Kidney (tissue), 14 donors: Measurements from ENCODE around the gene SLC1A7. TPM values are rescaled to one million over a fixed set of nuclear protein-coding genes. Genes with fewer than 3 reads are reported as not detected.

Experiments used
- DNase-seq, 5 donors: peaks; one replicate each; pipeline ENCODE4 v3.0.0-alpha.2; 2013 to 2020
- FAIRE-seq: peaks from 2 replicates; lab custom pipeline; 2012; peaks lifted over from hg19 to GRCh38; lab: Jason Lieb, UNC
- H3K27ac ChIP-seq, 2 donors: one replicate each; pipeline ENCODE4 v1.7.0; 2013; ENCODE audit warnings: low read depth in 2 of 2, low read length in 2 of 2, inconsistent platforms in 1 of 2
- H3K27me3 ChIP-seq: one replicate; pipeline ENCODE4 v1.7.1; 2013; ENCODE audit warnings: low read length, inconsistent platforms; ENCODE audit not compliant: control insufficient read depth, insufficient read depth
- H3K36me3 ChIP-seq, 3 donors: one replicate each; pipeline versions ENCODE4 v1.7.0 to v1.7.1; 2013; ENCODE audit warnings: low read length in 3 of 3, control low read depth in 1 of 3, inconsistent platforms in 1 of 3; ENCODE audit not compliant: insufficient read depth in 3 of 3, control insufficient read depth in 2 of 3
- H3K4me1 ChIP-seq, 3 donors: one replicate each; pipeline versions ENCODE4 v1.7.0 to v1.7.1; 2013; ENCODE audit warnings: low read length in 3 of 3, inconsistent platforms in 1 of 3, low read depth in 1 of 3; ENCODE audit not compliant: control insufficient read depth in 2 of 3, insufficient read depth in 2 of 3
- H3K4me3 ChIP-seq, 3 donors: one replicate each; pipeline versions ENCODE4 v1.7.0 to v1.8.1; 2013; ENCODE audit warnings: low read length in 3 of 3, control low read depth in 1 of 3, inconsistent platforms in 1 of 3
- H3K9ac ChIP-seq, 3 donors: one replicate each; pipeline versions ENCODE4 v1.7.0 to v1.7.1; 2013; ENCODE audit warnings: low read length in 3 of 3, control low read depth in 1 of 3, inconsistent platforms in 1 of 3
- H3K9me3 ChIP-seq, 3 donors: one replicate each; pipeline versions ENCODE4 v1.7.0 to v1.7.1; 2013; ENCODE audit warnings: low read length in 3 of 3, control low read depth in 1 of 3, inconsistent platforms in 1 of 3; ENCODE audit not compliant: control insufficient read depth in 2 of 3, insufficient read depth in 1 of 3
- CTCF ChIP-seq: IDR thresholded peaks from 3 replicates; pipeline ENCODE4 v1.5.1; 2012; ENCODE audit warnings: mild to moderate bottlenecking, moderate library complexity, borderline replicate concordance; ENCODE audit not compliant: insufficient read depth; ENCODE audit errors: extremely low read depth
- intact Hi-C: fragments of 100-400 bp; cut with DNase I; formaldehyde crosslinking; loops from one replicate; pipeline ENCODE4 v1.11.1; 2022
- polyA plus RNA-seq: library from polyadenylated mRNA; stranded (reverse); fragments of 350-450 nt; fragmentation: Illumina TruSeq; extraction: RNeasy Lipid Tissue Mini Kit (QIAGEN cat#74804); gene quantifications from one replicate; pipeline ENCODE4 v1.2.3, GENCODE V29; 2014; ENCODE audit warnings: low read depth, low replicate concordance; ENCODE audit not compliant: insufficient read depth
- total RNA-seq: library from RNA; stranded (reverse); fragmentation: NEBNext Ultra II Directional; extraction: Animal tissue kit (Norgen Biotek cat#: 25700); gene quantifications from one replicate; pipeline ENCODE4 v1.2.1, GENCODE V29; 2021
- donor health status: control.
- donor health status: control.
- donor health status: control.
- donor health status: control.
- donor health status: control.
- donor health status: DM: yes; HTN: yes; CAD: no.
- donor health status: Normal renal cell carcinoma (clear cell type).

The SLC1A7 gene
- total and polyA plus RNA-seq, 2 donors from 2014 or later: 1.0 TPM; not detected in 1

DNA sequence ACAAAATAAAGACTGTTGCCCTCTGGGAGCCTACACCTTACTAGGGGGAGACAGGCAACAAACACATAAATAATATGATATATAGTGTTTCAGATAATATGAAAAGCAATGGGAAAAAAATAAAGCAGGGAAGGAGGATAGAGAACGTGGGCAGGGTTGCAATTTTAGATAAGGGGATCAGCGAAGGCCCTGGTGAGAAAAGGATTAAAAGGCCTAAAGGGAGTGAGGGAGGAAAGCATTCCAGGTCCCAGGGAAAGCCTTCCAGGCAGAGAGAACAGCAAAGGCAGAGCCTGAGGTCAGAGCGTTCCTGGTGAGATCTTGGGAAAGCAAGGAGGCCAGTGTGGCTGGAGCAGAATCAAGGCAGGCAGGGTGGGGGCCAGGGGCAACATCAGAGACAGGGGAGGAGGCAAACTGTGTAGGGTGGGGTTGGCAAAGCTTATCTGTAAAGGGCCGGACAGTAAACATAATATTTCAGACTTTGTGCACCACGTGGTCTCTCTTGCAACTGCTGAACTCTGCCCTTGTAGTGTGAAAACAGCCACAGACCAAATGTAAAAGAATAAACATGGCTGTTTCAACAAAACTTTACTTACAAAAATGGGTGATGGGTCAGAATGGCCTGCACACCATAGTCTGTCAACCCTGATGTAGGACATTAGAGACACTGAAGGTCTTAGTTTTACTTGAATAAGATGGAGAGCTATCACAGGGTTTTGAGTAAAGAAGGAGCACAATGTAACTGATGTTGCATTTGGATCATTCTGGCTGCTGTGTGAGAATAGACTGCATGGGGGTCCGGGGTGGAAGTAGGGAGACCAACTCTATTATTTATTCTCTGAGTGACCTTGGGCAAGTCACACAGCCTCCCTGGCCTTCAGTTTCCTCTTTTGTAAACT, 40.9 kb upstream of the SLC1A7 start:
- Histone ChIP-seq H3K9ac (no peak overlapping the region), H3K9me3 (no peaks in the 10 kb centered on the region), H3K36me3 (no peaks in the 10 kb centered on the region), H3K27ac (no peak overlapping the region), H3K4me1 (peaks cover 0 to 7% (median 3%) of the 10 kb centered on the region in 3 donors), H3K27me3 (no peaks in the 10 kb centered on the region), H3K4me3 (no peak overlapping the region)
- DNase-seq (no peak), FAIRE-seq (no peak)
- no peak for TF ChIP-seq CTCF
- intact Hi-C loops: no loop called here

- intact Hi-C loops: no loop called here
- no peak for DNase-seq
- Histone ChIP-seq H3K9me3 (no peaks in the 10 kb centered on the region), H3K27ac (no peak overlapping the region), H3K4me3 (no peak overlapping the region), H3K27me3 (no peaks in the 10 kb centered on the region), H3K36me3 (no peaks in the 10 kb centered on the region), H3K4me1 (peaks cover 0 to 7% (median 3%) of the 10 kb centered on the region in 3 donors), H3K9ac (no peak overlapping the region)
- no peak for FAIRE-seq
- TF ChIP-seq CTCF: no peak
Measured at GRCh38 chr1:53182716-53183094, 40.3 kb upstream of the SLC1A7 start.

DNA sequence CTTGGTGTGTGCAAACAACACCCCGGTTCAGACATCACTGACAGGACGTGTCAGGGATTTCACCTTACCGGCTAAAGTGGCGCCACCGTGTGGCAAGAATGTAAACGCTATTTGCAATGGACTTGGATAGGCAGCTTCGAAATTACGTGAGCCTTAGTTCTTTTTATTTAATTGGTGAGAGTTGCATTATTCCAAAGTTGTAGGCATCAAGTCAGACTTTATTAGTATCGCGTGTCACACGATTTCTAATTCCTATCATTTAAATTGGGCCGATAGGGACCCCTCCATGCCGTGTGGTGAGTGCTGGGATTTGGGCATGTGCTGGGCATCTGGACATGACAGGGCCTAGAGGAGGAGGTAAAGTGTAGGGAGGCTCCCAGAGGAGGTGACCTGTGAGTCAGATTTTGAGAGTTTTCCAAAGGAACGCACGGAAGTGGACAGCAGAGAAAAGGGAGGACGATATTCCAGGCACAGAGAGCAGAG, 39.7 kb upstream of the SLC1A7 start:
- intact Hi-C loops: no loop called here
- peak; percentile 86 for FAIRE-seq

More for the DNA sequence above, 39.7 kb upstream of the SLC1A7 start:
- TF ChIP-seq CTCF: peak; percentile 88
- Histone ChIP-seq H3K36me3 (no peaks in the 10 kb centered on the region), H3K4me3 (no peak overlapping the region), H3K9me3 (no peaks in the 10 kb centered on the region), H3K27me3 (no peaks in the 10 kb centered on the region), H3K27ac (no peak overlapping the region), H3K4me1 (peaks cover 0 to 7% (median 3%) of the 10 kb centered on the region in 3 donors), H3K9ac (no peak overlapping the region)
- peak; percentile 84 to 94 (median 87) for DNase-seq
